AG09309 (cell line): Measurements from ENCODE around the gene HDGFL3.

Source experiments
- DNase-seq: peaks from one replicate; pipeline ENCODE4 v3.0.0-alpha.2; 2010; ENCODE audit warnings: low read depth
- H3K4me3 ChIP-seq: 2 replicates; pipeline ENCODE4 v1.5.1; 2011; ENCODE audit warnings: mild to moderate bottlenecking, low read depth, low read length, moderate library complexity; ENCODE audit not compliant: control insufficient read depth
- CTCF ChIP-seq: IDR thresholded peaks from 2 replicates; pipeline ENCODE4 v1.5.1; 2011; ENCODE audit warnings: mild to moderate bottlenecking, low read depth, low read length, inconsistent platforms; ENCODE audit not compliant: insufficient read depth, control insufficient read depth; ENCODE audit errors: missing control alignments

The HDGFL3 gene

GRCh38 chr15:83123529-83123928 lies 84.1 kb downstream of the HDGFL3 start:
- no peak overlapping the region for H3K4me3 ChIP-seq
- no peak for DNase-seq
- no peak for TF ChIP-seq CTCF

- no peak overlapping the region for H3K4me3 ChIP-seq
- no peak for DNase-seq
- TF ChIP-seq CTCF = no peak
Observed at GRCh38 chr15:83119968-83120581, 87.5 kb downstream of the HDGFL3 start.

GRCh38 chr15:83118968-83119367 lies 88.7 kb downstream of the HDGFL3 start:
- H3K4me3 ChIP-seq = no peak overlapping the region
- DNase-seq = no peak
- TF ChIP-seq CTCF = no peak

GRCh38 chr15:83118291-83118827 lies 89.3 kb downstream of the HDGFL3 start:
- no peak for TF ChIP-seq CTCF
- no peak for DNase-seq
- no peak overlapping the region for H3K4me3 ChIP-seq

- no peak overlapping the region for H3K4me3 ChIP-seq
- DNase-seq = no peak
- TF ChIP-seq CTCF = no peak
Observed at GRCh38 chr15:83115831-83116565, 91.6 kb downstream of the HDGFL3 start.

- H3K4me3 ChIP-seq = no peak overlapping the region
- TF ChIP-seq CTCF = no peak
- DNase-seq = no peak
Observed at GRCh38 chr15:83115410-83115809, 92.2 kb downstream of the HDGFL3 start.

- no peak overlapping the region for H3K4me3 ChIP-seq
- no peak for TF ChIP-seq CTCF
- DNase-seq = no peak
Observed at GRCh38 chr15:83114856-83115255, 92.8 kb downstream of the HDGFL3 start.
